Esophagus muscularis mucosa (tissue), 4 donors: ENCODE data around the gene DECR2. TPM values are rescaled to one million over a fixed set of nuclear protein-coding genes. Genes with fewer than 3 reads are reported as not detected.

ENCODE experiments used
- DNase-seq: peaks from one replicate; pipeline ENCODE4 v3.0.0-alpha.2; 2017; ENCODE audit errors: extremely low spot score
- H3K27ac ChIP-seq, 4 donors: fragments of 200-600 bp; sonication (generic); replicated peaks in 1 of 4; 1 replicate in 3 of 4; 2 replicates in 1 of 4; pipeline ENCODE4 v1.5.1; 2016 to 2019; ENCODE audit warnings: mild to moderate bottlenecking in 1 of 4
- H3K27me3 ChIP-seq, 4 donors: fragments of 200-600 bp; sonication (generic); one replicate each; pipeline versions ENCODE4 v1.5.1 to v1.6.0; 2016 to 2019
- H3K36me3 ChIP-seq, 4 donors: fragments of 200-600 bp; sonication (generic); one replicate each; pipeline ENCODE4 v1.5.1; 2016 to 2019
- H3K4me1 ChIP-seq, 4 donors: fragments of 200-600 bp; sonication (generic); one replicate each; pipeline ENCODE4 v1.5.1; 2016 to 2019
- H3K4me3 ChIP-seq, 4 donors: fragments of 200-600 bp; sonication (generic); 1 replicate in 2 of 4; 2 replicates in 2 of 4; pipeline ENCODE4 v1.5.1; 2016 to 2019; ENCODE audit warnings: mild to moderate bottlenecking in 4 of 4, moderate library complexity in 1 of 4
- H3K9me3 ChIP-seq, 4 donors: fragments of 200-600 bp; sonication (generic); 1 replicate in 3 of 4; 2 replicates in 1 of 4; pipeline ENCODE4 v1.5.1; 2016 to 2019
- CTCF ChIP-seq, 3 experiments: fragments of 200-600 bp in 2 of 3; fragments of 450-650 bp in 1 of 3; sonication (generic) in 2 of 3; IDR thresholded peaks; one replicate each; pipeline ENCODE4 v1.5.1; 2017 to 2019; ENCODE audit warnings: antibody characterized with exemption in 3 of 3, mild to moderate bottlenecking in 2 of 3, moderate library complexity in 1 of 3
- EP300 ChIP-seq: sonication (generic); formaldehyde crosslinking; IDR thresholded peaks from one replicate; pipeline ENCODE4 v1.6.1; 2017; ENCODE audit warnings: antibody characterized with exemption
- POLR2A ChIP-seq: fragments of 450-650 bp; IDR thresholded peaks from one replicate; pipeline ENCODE4 v1.6.1; 2017; ENCODE audit warnings: antibody characterized with exemption, moderate library complexity, mild to moderate bottlenecking, low read depth
- POLR2AphosphoS5 ChIP-seq, 2 donors: sonication (generic); formaldehyde crosslinking; IDR thresholded peaks; one replicate each; pipeline ENCODE4 v1.6.1; 2017; ENCODE audit warnings: antibody characterized with exemption in 2 of 2
- WGBS: methylation state at CpG from one replicate; pipeline ENCODE4 v1.1.5; 2018; 5-methylcytosine and 5-hydroxymethylcytosine counted together
- intact Hi-C: fragments of 100-400 bp; cut with DNase I; formaldehyde crosslinking; loops from one replicate; pipeline ENCODE4 v1.15.1; 2023
- total RNA-seq, 4 donors: library from RNA; depleted of rRNA; stranded (reverse); fragments of >200 nt; gene quantifications; one replicate each; pipeline versions ENCODE4 v1.1.0 to v1.2.1, GENCODE V29; 2016

Gene DECR2
- total RNA-seq, 4 donors from 2014 or later = 11.8 to 18.3 (median 17.4) TPM

GRCh38 chr16:405548-406506 is 4.1 kb downstream of the DECR2 start:
- WGBS = 92% methylated on average over 19 of the region's 27 CpGs
- TF ChIP-seq POLR2A (no peak), CTCF (IDR thresholded peaks at IDR 0.05) (no peak), POLR2AphosphoS5 (IDR thresholded peaks at IDR 0.05) (no peak), EP300 (no peak)
- H3K4me3 ChIP-seq = no peak overlapping the region
- intact Hi-C loops = no loop called here
- H3K4me1 ChIP-seq = peaks cover 6 to 15% (median 13%) of the 10 kb centered on the region in 4 donors
- no peak overlapping the region for H3K27ac ChIP-seq
- H3K36me3 ChIP-seq = peaks cover 0 to 25% (median 16%) of the 10 kb centered on the region in 4 donors
- no peaks in the 10 kb centered on the region for H3K27me3 ChIP-seq
- no peak for DNase-seq
- no peaks in the 10 kb centered on the region for H3K9me3 ChIP-seq

DNA sequence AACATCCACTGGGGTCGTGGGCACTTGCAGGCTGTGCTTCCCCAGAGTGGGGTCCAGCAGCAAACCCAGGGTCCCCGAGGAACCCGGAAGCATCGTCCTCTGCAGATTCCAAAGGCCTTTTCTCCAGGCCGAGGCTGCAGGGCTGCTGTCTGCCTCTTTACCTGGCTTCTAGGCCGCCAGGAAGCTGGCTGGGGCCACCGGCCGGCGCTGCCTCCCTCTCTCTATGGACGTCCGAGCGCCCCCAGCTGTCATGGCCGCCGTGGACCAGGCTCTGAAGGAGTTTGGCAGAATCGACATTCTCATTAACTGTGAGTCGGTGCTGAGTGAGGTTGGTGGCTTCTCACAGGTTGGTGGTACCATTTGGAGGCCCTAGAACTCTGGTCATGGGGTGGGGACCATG is 5.6 kb downstream of the DECR2 start:
- intact Hi-C loops = no loop called here
- TF ChIP-seq CTCF (IDR thresholded peaks at IDR 0.05) (no peak), EP300 (no peak), POLR2AphosphoS5 (IDR thresholded peaks at IDR 0.05) (no peak), POLR2A (no peak)

GRCh38 chr16:410516-411178 is 9.0 kb downstream of the DECR2 start:
- Histone ChIP-seq H3K4me3 (no peak overlapping the region), H3K36me3 (peaks cover 0 to 43% (median 30%) of the 10 kb centered on the region in 4 donors), H3K9me3 (no peaks in the 10 kb centered on the region), H3K27me3 (no peaks in the 10 kb centered on the region), H3K27ac (no peak overlapping the region), H3K4me1 (no peaks in the 10 kb centered on the region)
- no peak for TF ChIP-seq EP300
- TF ChIP-seq CTCF (IDR thresholded peaks at IDR 0.05) = no peak
- no peak for TF ChIP-seq POLR2A
- TF ChIP-seq POLR2AphosphoS5 (IDR thresholded peaks at IDR 0.05) = no peak
- intact Hi-C loops = no loop called here
- whole genome bisulfite sequencing = 91% methylated on average over 28 of the region's 36 CpGs
- DNase-seq = no peak

More for the DNA sequence above, 5.6 kb downstream of the DECR2 start:
- Histone ChIP-seq H3K36me3 (peaks cover 0 to 39% (median 30%) of the 10 kb centered on the region in 4 donors), H3K4me1 (peaks cover 4 to 7% (median 6%) of the 10 kb centered on the region in 4 donors), H3K27ac (no peak overlapping the region), H3K9me3 (no peaks in the 10 kb centered on the region), H3K4me3 (no peak overlapping the region), H3K27me3 (no peaks in the 10 kb centered on the region)
- 88% methylated on average over 16 of the region's 16 CpGs for WGBS
- no peak for DNase-seq

DNA sequence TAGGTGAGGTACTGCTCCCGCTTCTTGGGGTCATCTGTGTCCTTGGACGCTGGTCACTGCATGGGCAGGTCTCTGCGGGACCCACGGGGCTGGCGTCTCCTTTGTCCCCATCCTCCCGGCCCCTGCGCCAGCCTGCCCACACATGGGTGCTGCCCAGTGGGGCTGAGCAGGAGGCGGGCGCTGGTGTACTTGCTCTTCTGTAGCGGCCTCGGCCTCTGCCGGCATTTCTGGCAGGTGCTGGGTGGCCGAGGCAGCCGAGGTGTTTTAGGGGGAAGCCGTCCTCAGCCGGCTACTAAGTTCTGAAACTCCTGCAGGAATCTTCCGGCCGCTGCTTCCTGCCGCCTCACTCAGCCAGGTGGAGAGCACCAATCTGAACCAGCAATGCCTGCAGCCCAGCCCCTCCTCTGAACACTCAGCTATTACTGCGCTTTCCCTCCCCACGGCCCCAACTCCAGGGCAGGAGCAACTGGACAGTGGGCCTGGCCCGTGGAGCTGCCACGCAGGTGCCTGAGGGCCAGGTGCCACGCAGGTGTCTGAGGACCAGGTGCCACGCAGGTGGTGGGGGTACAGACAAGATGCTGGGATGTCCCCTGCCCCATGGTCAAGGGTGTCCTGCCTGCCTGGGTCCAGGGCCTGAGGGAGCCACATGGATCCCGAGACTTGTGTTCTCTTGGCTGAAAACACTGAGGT is 10.0 kb downstream of the DECR2 start:
- Histone ChIP-seq H3K27ac (no peak overlapping the region), H3K4me3 (no peak overlapping the region), H3K36me3 (peaks cover 0 to 43% (median 30%) of the 10 kb centered on the region in 4 donors), H3K9me3 (no peaks in the 10 kb centered on the region), H3K4me1 (no peaks in the 10 kb centered on the region), H3K27me3 (no peaks in the 10 kb centered on the region)
- no peak for TF ChIP-seq POLR2A
- TF ChIP-seq EP300 = no peak
- TF ChIP-seq POLR2AphosphoS5 (IDR thresholded peaks at IDR 0.05) = no peak
- no peak for TF ChIP-seq CTCF (IDR thresholded peaks at IDR 0.05)
- DNase-seq = no peak
- intact Hi-C loops = no loop called here
- WGBS = 95% methylated on average over 17 of the region's 26 CpGs
